Suprapubic skin (tissue), 4 donors: ENCODE data around the gene IFT52. TPM values are rescaled to one million over a fixed set of nuclear protein-coding genes. Genes with fewer than 3 reads are reported as not detected.

Experiments used
- DNase-seq, 2 donors: peaks; one replicate each; pipeline ENCODE4 v3.0.0-alpha.2; 2019; ENCODE audit warnings: low spot score in 2 of 2
- H3K27ac ChIP-seq: fragments of 200-600 bp; sonication (generic); one replicate; pipeline ENCODE4 v1.5.1; 2019
- H3K27me3 ChIP-seq: fragments of 200-600 bp; sonication (generic); one replicate; pipeline ENCODE4 v1.5.1; 2019
- H3K36me3 ChIP-seq: fragments of 200-600 bp; sonication (generic); one replicate; pipeline ENCODE4 v1.5.1; 2019
- H3K4me1 ChIP-seq: fragments of 200-600 bp; sonication (generic); one replicate; pipeline ENCODE4 v1.5.1; 2019
- H3K4me3 ChIP-seq: fragments of 200-600 bp; sonication (generic); one replicate; pipeline ENCODE4 v1.5.1; 2019; ENCODE audit warnings: mild to moderate bottlenecking
- H3K9me3 ChIP-seq: fragments of 200-600 bp; sonication (generic); one replicate; pipeline ENCODE4 v1.5.1; 2019
- EP300 ChIP-seq: sonication (generic); formaldehyde crosslinking; IDR thresholded peaks from one replicate; pipeline ENCODE4 v1.6.1; 2017; ENCODE audit warnings: antibody characterized with exemption
- POLR2A ChIP-seq, 2 donors: fragments of 450-650 bp; IDR thresholded peaks; one replicate each; pipeline ENCODE4 v1.6.1; 2017; ENCODE audit warnings: antibody characterized with exemption in 2 of 2, mild to moderate bottlenecking in 2 of 2, moderate library complexity in 2 of 2
- POLR2AphosphoS5 ChIP-seq, 3 donors: sonication (generic); formaldehyde crosslinking; IDR thresholded peaks; one replicate each; pipeline ENCODE4 v1.6.1; 2017; ENCODE audit warnings: antibody characterized with exemption in 3 of 3
- WGBS: methylation state at CpG from one replicate; pipeline ENCODE4 v1.1.5; 2018; 5-methylcytosine and 5-hydroxymethylcytosine counted together
- total RNA-seq, 4 donors: library from RNA; depleted of rRNA; stranded (reverse); fragments of >200 nt; gene quantifications; one replicate each; pipeline ENCODE4 v1.1.0, GENCODE V29; 2016
- TF ChIP-seq, protein P1 (sequence below), 2 donors: fragments of 200-600 bp in 1 of 2; fragments of 450-650 bp in 1 of 2; sonication (generic) in 1 of 2; IDR thresholded peaks; one replicate each; pipeline ENCODE4 v1.5.1; 2016 to 2019; ENCODE audit warnings: antibody characterized with exemption in 2 of 2, mild to moderate bottlenecking in 1 of 2, moderate library complexity in 1 of 2

Gene IFT52
- total RNA-seq, 4 donors from 2014 or later, result 10.7 to 17.5 (median 13.5) TPM

DNA sequence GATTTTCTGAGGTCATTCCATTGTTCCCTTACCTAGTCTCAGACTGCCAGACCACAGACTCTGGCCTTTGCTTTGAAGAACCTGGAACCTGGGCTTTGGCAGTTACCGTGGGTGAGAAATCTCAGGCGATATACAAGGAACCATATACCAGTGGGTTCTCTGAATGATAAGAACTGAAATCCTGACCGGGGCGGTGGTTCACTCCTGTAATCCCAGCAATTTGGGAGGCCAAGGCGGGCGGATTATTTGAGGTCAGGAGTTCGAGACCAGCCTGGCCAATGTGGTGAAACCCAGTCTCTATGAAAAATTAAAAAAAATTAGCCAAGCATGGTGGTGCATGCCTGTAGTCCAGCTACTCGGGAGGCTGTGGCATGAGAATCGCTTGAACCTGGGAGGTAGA, 46.2 kb upstream of the IFT52 start:
- WGBS, result 94% methylated on average over 9 of the region's 9 CpGs
- no peak overlapping the region for H3K4me3 ChIP-seq
- no peak overlapping the region for H3K27ac ChIP-seq
- H3K36me3 ChIP-seq, result peaks cover 8% of the 10 kb centered on the region
- DNase-seq, result peak in 1 of 2 donors; percentile 29
- H3K27me3 ChIP-seq, result no peaks in the 10 kb centered on the region
- TF ChIP-seq POLR2A (IDR thresholded peaks at IDR 0.05) (no peak), EP300 (no peak), POLR2AphosphoS5 (IDR thresholded peaks at IDR 0.05) (no peak)
- TF ChIP-seq, protein P1, sequence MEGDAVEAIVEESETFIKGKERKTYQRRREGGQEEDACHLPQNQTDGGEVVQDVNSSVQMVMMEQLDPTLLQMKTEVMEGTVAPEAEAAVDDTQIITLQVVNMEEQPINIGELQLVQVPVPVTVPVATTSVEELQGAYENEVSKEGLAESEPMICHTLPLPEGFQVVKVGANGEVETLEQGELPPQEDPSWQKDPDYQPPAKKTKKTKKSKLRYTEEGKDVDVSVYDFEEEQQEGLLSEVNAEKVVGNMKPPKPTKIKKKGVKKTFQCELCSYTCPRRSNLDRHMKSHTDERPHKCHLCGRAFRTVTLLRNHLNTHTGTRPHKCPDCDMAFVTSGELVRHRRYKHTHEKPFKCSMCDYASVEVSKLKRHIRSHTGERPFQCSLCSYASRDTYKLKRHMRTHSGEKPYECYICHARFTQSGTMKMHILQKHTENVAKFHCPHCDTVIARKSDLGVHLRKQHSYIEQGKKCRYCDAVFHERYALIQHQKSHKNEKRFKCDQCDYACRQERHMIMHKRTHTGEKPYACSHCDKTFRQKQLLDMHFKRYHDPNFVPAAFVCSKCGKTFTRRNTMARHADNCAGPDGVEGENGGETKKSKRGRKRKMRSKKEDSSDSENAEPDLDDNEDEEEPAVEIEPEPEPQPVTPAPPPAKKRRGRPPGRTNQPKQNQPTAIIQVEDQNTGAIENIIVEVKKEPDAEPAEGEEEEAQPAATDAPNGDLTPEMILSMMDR (IDR thresholded peaks at IDR 0.05), result no peak
- no peaks in the 10 kb centered on the region for H3K9me3 ChIP-seq
- no peaks in the 10 kb centered on the region for H3K4me1 ChIP-seq

DNA sequence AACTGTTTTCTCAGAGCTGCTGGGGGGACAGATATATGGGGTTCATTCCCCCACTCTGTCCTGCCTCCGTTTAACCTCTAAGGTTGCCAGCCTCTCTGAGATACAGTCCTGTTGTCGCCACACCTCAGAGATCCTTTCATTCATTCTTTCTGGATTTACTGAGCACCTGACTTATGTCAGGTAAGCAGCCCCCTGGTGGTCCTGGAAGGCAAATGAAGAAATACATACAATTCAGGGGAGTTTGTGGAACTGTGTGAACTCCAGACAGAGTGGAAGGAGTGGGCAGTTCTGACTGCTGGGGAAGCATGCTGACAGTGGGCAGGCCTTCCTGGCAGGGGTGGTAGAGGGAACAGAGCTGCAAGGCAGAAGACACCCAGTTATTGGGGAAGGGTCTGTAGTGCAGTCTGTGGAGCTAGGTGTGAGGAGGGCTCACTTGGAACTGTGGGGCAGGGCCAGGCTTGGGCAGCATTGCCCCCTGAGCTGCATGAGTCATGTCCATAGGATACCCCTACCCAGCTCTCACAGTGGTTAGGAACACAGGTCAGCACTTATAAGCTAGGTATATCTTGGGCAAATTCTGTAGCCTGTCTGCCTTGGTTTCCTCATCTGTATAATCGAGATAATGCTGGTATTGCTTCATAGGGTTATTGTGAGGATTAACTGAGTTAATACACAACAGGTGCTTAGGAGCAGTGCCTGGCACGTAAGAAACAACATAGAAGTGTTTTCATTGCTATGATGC, 44.7 kb upstream of the IFT52 start:
- Histone ChIP-seq H3K27ac (no peak overlapping the region), H3K9me3 (no peaks in the 10 kb centered on the region), H3K27me3 (no peaks in the 10 kb centered on the region), H3K4me3 (no peak overlapping the region), H3K36me3 (peaks cover 4% of the 10 kb centered on the region), H3K4me1 (no peaks in the 10 kb centered on the region)
- 94% methylated on average over 4 of the region's 4 CpGs for WGBS
- DNase-seq, result no peak
- TF ChIP-seq POLR2AphosphoS5 (IDR thresholded peaks at IDR 0.05), result no peak
- no peak for TF ChIP-seq POLR2A (IDR thresholded peaks at IDR 0.05)
- no peak for TF ChIP-seq EP300
- TF ChIP-seq, protein P1 (IDR thresholded peaks at IDR 0.05), result no peak

DNA sequence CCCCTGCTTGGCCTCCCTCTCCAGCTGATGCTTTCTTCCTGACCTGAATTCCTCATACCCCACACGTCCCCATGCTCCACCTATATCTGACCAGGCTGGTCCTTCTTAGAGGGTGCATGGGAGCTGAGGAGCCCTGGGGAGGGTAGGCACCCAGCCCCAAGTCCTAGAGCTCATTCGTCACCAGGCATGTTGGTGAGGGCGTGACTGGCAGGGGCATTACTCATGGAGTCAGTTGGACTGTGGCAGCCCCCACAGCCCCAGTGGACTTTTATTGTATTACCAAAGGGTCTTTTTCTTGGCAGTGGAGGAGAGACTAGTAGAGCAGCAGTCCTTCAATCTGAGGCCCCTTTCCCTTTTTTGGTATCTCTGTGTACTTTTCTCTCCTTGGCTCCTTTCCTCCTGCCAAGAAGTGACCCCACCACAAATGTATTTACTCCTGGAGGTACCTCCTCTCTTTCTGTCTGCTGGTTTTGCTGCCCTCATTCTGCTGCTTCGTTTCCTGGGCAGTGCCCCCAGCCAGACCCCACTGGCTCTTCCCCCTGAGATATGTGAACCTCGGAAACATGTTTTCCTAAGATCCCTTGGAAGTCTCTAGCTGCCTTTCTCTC, 42.4 kb upstream of the IFT52 start:
- DNase-seq, result peak in 1 of 2 donors; percentile 14
- 78% methylated on average over 5 of the region's 5 CpGs for WGBS

DNA sequence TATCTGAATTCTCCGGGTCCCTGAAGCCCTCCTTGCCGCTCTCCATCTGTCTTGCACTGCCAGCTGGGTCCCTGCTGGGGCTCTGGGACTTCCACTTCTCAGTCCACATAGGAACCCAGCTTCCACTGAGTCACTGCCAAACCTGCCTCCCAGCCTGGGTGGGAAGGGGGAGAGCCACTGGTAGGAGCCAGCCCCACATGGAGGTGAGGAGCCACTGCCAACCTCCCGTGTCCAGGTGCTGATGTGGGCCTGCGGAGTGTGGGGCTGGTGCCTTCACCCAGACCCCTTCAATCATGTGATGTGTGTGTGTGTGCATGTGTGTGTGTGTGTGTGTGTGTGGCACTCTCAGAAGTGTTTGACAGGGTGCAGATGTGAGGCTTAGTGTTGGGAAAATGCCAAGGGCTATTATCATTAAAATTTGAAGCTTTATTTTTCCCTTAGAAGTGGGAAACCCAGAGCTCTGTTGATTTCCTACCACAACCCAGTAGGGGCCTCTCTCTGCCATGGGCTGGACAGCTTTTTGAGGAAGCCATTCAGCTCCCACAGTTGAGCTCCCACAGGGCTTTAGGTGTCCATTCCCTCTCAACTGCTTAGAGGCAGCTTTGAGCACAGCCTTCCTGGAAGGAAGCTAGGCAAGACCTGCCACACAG, 41.2 kb upstream of the IFT52 start:
- Histone ChIP-seq H3K9me3 (no peaks in the 10 kb centered on the region), H3K36me3 (peaks cover 4% of the 10 kb centered on the region), H3K27me3 (no peaks in the 10 kb centered on the region), H3K4me1 (no peaks in the 10 kb centered on the region), H3K4me3 (no peak overlapping the region), H3K27ac (no peak overlapping the region)
- DNase-seq, result no peak
- TF ChIP-seq POLR2A (IDR thresholded peaks at IDR 0.05), result no peak
- TF ChIP-seq, protein P1 (IDR thresholded peaks at IDR 0.05), result no peak
- TF ChIP-seq EP300, result no peak
- no peak for TF ChIP-seq POLR2AphosphoS5 (IDR thresholded peaks at IDR 0.05)
- 76% methylated on average over 4 of the region's 4 CpGs for WGBS

More for the DNA sequence above, 42.4 kb upstream of the IFT52 start:
- Histone ChIP-seq H3K4me1 (no peaks in the 10 kb centered on the region), H3K9me3 (no peaks in the 10 kb centered on the region), H3K27me3 (no peaks in the 10 kb centered on the region), H3K27ac (no peak overlapping the region), H3K36me3 (peaks cover 4% of the 10 kb centered on the region), H3K4me3 (no peak overlapping the region)
- TF ChIP-seq, protein P1 (IDR thresholded peaks at IDR 0.05), result no peak
- TF ChIP-seq POLR2AphosphoS5 (IDR thresholded peaks at IDR 0.05), result no peak
- no peak for TF ChIP-seq POLR2A (IDR thresholded peaks at IDR 0.05)
- TF ChIP-seq EP300, result no peak

DNA sequence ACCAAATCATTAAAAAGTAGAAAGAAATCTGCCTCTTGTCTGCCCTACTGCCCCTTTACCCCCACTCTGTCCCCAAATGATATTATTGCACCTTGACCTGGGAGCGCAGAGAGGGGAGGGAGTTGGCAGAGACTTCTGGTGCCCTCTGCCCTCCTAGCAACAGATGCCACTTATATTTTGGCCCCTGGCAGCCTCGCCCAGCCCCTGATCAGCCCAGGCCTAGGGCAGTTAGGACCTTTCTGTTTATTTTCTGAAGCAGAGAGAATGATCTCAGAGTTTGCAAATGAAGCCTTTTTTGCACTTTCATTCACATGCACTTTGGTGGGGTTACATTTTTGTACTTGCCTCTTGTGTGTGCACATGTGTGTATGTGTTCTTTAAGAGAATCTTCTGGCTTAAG, 40.3 kb upstream of the IFT52 start:
- Histone ChIP-seq H3K27ac (no peak overlapping the region), H3K9me3 (no peaks in the 10 kb centered on the region), H3K4me1 (no peaks in the 10 kb centered on the region), H3K36me3 (no peaks in the 10 kb centered on the region), H3K27me3 (no peaks in the 10 kb centered on the region), H3K4me3 (no peak overlapping the region)
- 94% methylated on average over 2 of the region's 2 CpGs for WGBS
- no peak for DNase-seq
- TF ChIP-seq EP300 (no peak), POLR2AphosphoS5 (IDR thresholded peaks at IDR 0.05) (no peak), POLR2A (IDR thresholded peaks at IDR 0.05) (no peak)
- TF ChIP-seq, protein P1 (IDR thresholded peaks at IDR 0.05), result no peak
